ENCODE data around the gene CCDC14.
"Not testable (repeated sequence)": the region's sequence is repeated elsewhere in the genome, so short reads cannot be mapped to it uniquely, and the experiment has no call there.

Gene CCDC14

DNA sequence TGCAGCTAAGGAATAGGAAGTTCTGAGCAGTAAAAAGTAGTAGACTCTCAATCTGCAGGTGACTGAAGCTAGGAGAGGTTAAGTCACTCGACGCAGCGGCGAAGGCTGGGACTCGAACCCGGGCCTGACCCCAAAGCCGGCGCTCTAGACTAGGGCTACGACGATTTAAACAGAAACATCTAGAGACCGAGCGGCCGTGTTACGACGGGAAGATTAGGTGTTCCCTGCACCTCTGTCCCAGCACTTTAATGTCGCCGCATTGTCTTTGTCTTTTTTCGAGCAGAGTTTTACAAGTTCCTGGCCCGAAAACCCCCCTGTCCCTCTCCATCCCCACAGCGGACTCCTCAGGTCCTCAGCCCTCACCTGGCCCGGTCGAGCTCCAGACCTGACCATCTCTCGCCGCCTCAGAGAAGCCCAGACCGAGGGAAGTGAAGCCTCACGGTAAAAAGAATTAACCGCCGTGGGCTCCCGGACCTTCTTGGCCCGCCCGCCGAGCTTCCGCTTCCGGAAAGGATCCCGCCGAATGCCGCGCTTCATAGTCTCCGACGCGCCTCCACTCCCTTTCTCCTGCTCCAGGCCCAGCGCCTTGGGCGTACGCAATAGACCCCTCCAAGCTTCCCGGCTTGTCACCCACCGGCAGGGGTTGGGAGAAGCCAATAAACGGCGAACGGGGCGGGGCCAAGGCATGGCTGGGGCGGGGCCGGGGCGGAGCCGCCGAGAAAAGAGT is at the start of gene CCDC14:
Gene CCDC14 (minus strand): TSS at position 449 of the 727 bp plus-strand sequence. CDS start 56 bp downstream, at position 393.
- Histone ChIP-seq H3K27me3 (ENCODE audit: control insufficient read depth, low read length) (peaks cover 9% of the 10 kb centered on the region; the same call in 1 of the 2 replicates), H3K36me3 (ENCODE audit: control insufficient read depth, low read length) (peaks cover 19% of the 10 kb centered on the region), H3K79me2 (ENCODE audit: control insufficient read depth, low read length) (peaks cover 35% of the 10 kb centered on the region), H3K4me1 (ENCODE audit: control insufficient read depth, low read length) (peaks cover 37% of the 10 kb centered on the region), H3K9me3 (ENCODE audit: control insufficient read depth, insufficient read depth, low read length) (no peaks in the 10 kb centered on the region), H4K20me1 (ENCODE audit: control insufficient read depth, insufficient read depth, low read depth, low read length) (no peaks in the 10 kb centered on the region), H3K27ac (ENCODE audit: low read depth, low read length) (peak within 1 kb of the TSS; percentile 64), H3K4me2 (ENCODE audit: low read length) (peak within 1 kb of the TSS; percentile 70), H3K9me2 (replicated peaks; ENCODE audit: control insufficient read depth, low read length) (no peaks in the 10 kb centered on the region), H3F3A (ENCODE audit: control insufficient read depth, insufficient read depth) (peaks cover 4% of the 10 kb centered on the region; the same call in 1 of the 2 replicates), H3K4me3 (ENCODE audit: low read length) (peak within 1 kb of the TSS; percentile 74)
- TF ChIP-seq CTCF (IDR thresholded peaks at IDR 0.05; ENCODE audit: low read depth, low read length, poor library complexity, severe bottlenecking) (no peak), EZH2phosphoT487 (IDR thresholded peaks at IDR 0.05; ENCODE audit: borderline replicate concordance, low read length) (no peak)

DNA sequence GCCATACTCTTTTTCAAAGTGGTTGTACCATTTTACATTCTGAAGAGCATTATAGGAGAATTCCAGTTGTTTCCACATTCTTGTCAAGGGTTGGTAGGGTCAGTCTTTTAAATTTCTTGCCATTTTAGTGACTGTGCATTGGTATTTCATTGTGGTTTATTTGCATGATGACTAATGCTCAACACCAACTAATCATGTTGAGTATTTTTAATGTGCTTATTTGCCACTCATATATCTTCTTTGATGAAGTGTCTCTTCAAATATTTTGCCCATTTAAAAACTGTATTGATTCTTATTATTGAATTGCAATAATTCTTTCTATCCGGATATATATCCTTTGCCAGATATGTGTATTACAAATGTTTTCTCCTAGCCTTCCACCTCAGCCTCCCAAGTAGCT is 47.3 kb upstream of the CCDC14 start:
- not testable (repeated sequence) for H3K4me3 ChIP-seq (ENCODE audit: low read length); H4K20me1 ChIP-seq (ENCODE audit: control insufficient read depth, insufficient read depth, low read depth, low read length); H3K9me3 ChIP-seq (ENCODE audit: control insufficient read depth, insufficient read depth, low read length); H3K27ac ChIP-seq (ENCODE audit: low read depth, low read length); H3K4me1 ChIP-seq (ENCODE audit: control insufficient read depth, low read length); H3F3A ChIP-seq (ENCODE audit: control insufficient read depth, insufficient read depth); H3K4me2 ChIP-seq (ENCODE audit: low read length); H3K79me2 ChIP-seq (ENCODE audit: control insufficient read depth, low read length); H3K36me3 ChIP-seq (ENCODE audit: control insufficient read depth, low read length); H3K27me3 ChIP-seq (ENCODE audit: control insufficient read depth, low read length); H3K9me2 ChIP-seq (replicated peaks; ENCODE audit: control insufficient read depth, low read length)

GRCh38 chr3:124007186-124007585 is 46.2 kb upstream of the CCDC14 start:
- Histone ChIP-seq H3K9me2 (replicated peaks; ENCODE audit: control insufficient read depth, low read length) (no peaks in the 10 kb centered on the region), H3K9me3 (ENCODE audit: control insufficient read depth, insufficient read depth, low read length) (no peaks in the 10 kb centered on the region), H3K27me3 (ENCODE audit: control insufficient read depth, low read length) (0 out of 2 replicates have a peak, but pooled peaks cover 2% of the 10 kb centered on the region), H3K79me2 (ENCODE audit: control insufficient read depth, low read length) (no peaks in the 10 kb centered on the region), H3F3A (ENCODE audit: control insufficient read depth, insufficient read depth) (no peaks in the 10 kb centered on the region), H3K36me3 (ENCODE audit: control insufficient read depth, low read length) (no peaks in the 10 kb centered on the region), H3K27ac (ENCODE audit: low read depth, low read length) (no peak overlapping the region), H4K20me1 (ENCODE audit: control insufficient read depth, insufficient read depth, low read depth, low read length) (no peaks in the 10 kb centered on the region), H3K4me3 (ENCODE audit: low read length) (no peak overlapping the region), H3K4me2 (ENCODE audit: low read length) (no peak overlapping the region), H3K4me1 (ENCODE audit: control insufficient read depth, low read length) (no peaks in the 10 kb centered on the region)
- TF ChIP-seq CTCF (IDR thresholded peaks at IDR 0.05; ENCODE audit: low read depth, low read length, poor library complexity, severe bottlenecking) = no peak
- no peak for TF ChIP-seq EZH2phosphoT487 (IDR thresholded peaks at IDR 0.05; ENCODE audit: borderline replicate concordance, low read length)

DNA sequence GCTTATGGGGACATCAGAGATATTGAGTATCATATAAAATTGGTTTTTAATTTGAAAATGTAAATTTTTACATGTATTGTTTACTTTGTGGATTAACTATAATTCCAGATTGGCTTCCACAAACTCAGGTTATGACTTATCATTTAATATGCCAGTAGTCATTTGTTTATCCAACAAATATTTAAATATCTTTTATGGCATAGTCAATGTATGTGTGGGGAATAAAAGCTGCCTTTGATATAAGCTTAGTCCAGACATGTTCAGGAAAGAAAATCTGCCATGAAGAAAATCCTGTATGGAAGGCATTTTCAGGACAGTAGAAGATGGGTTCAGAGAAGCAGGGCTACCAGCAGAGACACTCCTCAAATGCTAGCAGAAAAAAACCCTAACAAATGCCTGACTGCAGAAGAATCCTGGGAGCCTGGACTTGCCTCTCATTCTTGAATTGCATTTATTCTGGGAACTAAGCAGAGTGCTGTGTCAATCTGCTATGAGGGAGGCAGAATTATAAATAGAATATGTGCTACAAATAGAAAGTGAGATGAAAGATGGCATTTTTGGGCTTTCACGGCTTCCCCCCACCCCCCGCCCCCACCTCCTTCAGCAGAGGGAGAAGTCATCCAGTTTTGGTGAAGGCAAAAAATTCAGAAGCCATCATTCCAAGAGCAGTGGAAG is 41.5 kb upstream of the CCDC14 start:
- H3K4me3 ChIP-seq (ENCODE audit: low read length); H3K9me2 ChIP-seq (replicated peaks; ENCODE audit: control insufficient read depth, low read length); H3K4me1 ChIP-seq (ENCODE audit: control insufficient read depth, low read length); H3K27me3 ChIP-seq (ENCODE audit: control insufficient read depth, low read length); H3K4me2 ChIP-seq (ENCODE audit: low read length); H4K20me1 ChIP-seq (ENCODE audit: control insufficient read depth, insufficient read depth, low read depth, low read length); H3K36me3 ChIP-seq (ENCODE audit: control insufficient read depth, low read length); H3K27ac ChIP-seq (ENCODE audit: low read depth, low read length); H3K9me3 ChIP-seq (ENCODE audit: control insufficient read depth, insufficient read depth, low read length); H3F3A ChIP-seq (ENCODE audit: control insufficient read depth, insufficient read depth); H3K79me2 ChIP-seq (ENCODE audit: control insufficient read depth, low read length): not testable (repeated sequence)

- H3K27ac ChIP-seq (ENCODE audit: low read depth, low read length); H3K4me1 ChIP-seq (ENCODE audit: control insufficient read depth, low read length); H3K79me2 ChIP-seq (ENCODE audit: control insufficient read depth, low read length); H3K9me2 ChIP-seq (replicated peaks; ENCODE audit: control insufficient read depth, low read length); H3K36me3 ChIP-seq (ENCODE audit: control insufficient read depth, low read length); H3K4me3 ChIP-seq (ENCODE audit: low read length); H4K20me1 ChIP-seq (ENCODE audit: control insufficient read depth, insufficient read depth, low read depth, low read length); H3K9me3 ChIP-seq (ENCODE audit: control insufficient read depth, insufficient read depth, low read length); H3K27me3 ChIP-seq (ENCODE audit: control insufficient read depth, low read length); H3F3A ChIP-seq (ENCODE audit: control insufficient read depth, insufficient read depth); H3K4me2 ChIP-seq (ENCODE audit: low read length): not testable (repeated sequence)
These were observed 40.3 kb upstream of the CCDC14 start for GRCh38 chr3:124001366-124001765.

All from DOHH2 (cell line).